GM18909 (cell line): ENCODE measurements around the gene SPON1.
"Not testable (repeated sequence)": the region's sequence is repeated elsewhere in the genome, so short reads cannot be mapped to it uniquely, and the experiment has no call there.

ENCODE experiments used
- ATAC-seq: cut with Tn5 transposase; IDR thresholded peaks from one replicate; pipeline ENCODE4 v1.9.1; 2021; ENCODE audit warnings: mild to moderate bottlenecking; ENCODE audit not compliant: unreplicated experiment, poor library complexity

The SPON1 gene

DNA sequence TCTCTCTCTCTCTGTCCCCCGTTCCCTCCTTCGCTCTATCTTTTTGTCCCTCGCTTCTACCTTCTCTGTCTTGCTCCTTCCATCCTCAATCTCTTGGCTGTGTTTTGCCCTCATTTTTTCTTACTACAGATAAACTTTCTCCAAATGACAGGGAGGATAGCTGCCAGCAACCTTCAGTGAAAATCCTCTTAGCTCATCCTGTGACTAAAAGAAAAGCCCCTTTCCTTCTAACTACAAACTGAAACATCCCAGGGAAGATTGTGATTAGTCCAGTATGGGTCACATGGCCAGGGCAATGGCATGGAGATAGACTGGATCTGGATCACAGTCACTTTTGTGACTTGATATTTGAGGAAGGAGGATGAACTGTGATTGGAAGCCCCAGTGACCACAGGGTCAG is 10.4 kb downstream of the SPON1 start:
- no peak for ATAC-seq

DNA sequence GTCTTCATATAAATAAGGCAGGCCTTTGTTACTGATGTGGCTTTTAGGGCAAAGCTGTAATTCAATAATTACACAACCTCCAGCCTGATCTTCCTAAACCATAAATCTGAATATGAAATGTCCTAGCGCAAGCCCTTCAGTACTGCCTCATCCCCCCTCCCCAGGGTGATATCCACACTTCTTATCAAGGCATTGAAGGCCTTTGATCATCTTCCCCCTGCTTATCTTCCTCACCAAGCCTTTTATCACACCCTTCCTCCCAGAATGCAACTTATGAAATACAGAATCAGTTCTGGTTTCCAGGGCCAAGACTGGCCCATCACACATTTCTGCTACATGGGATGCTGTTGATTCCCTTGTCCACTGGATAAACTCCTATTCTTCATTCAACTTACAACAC is 12.1 kb downstream of the SPON1 start:
- no peak for ATAC-seq

DNA sequence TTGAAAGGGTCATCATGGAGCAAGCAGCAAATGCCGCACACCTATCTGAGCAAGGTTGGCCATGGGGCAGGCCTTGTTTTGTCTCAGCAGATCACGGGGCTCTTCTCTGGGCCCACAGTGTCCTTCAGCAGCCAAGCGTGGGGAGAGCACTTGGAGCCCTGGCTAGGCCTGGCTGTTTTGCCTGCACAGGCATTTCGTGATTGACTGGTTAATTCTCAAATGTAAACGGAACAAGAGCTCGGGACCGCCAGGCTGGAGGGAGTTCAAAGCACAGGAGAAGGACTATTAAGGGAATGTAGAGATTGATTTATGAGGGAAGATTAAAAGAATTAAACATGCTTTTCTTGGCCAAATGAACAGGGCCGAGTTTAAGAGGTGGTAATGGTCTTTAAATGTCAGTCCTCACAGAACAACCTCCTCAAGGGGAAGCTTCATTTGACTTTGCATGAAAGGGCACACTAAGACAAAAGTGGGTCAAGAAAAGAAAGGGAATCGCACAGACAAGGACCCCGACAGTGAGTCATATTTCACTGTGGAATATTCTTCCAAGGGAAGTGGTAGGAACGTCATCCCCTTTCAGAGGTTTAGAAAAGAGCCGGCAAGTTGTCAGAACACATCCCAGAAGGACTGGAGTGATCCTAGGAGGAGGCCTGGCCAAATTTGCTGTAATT is 20.7 kb downstream of the SPON1 start:
- no peak for ATAC-seq

DNA sequence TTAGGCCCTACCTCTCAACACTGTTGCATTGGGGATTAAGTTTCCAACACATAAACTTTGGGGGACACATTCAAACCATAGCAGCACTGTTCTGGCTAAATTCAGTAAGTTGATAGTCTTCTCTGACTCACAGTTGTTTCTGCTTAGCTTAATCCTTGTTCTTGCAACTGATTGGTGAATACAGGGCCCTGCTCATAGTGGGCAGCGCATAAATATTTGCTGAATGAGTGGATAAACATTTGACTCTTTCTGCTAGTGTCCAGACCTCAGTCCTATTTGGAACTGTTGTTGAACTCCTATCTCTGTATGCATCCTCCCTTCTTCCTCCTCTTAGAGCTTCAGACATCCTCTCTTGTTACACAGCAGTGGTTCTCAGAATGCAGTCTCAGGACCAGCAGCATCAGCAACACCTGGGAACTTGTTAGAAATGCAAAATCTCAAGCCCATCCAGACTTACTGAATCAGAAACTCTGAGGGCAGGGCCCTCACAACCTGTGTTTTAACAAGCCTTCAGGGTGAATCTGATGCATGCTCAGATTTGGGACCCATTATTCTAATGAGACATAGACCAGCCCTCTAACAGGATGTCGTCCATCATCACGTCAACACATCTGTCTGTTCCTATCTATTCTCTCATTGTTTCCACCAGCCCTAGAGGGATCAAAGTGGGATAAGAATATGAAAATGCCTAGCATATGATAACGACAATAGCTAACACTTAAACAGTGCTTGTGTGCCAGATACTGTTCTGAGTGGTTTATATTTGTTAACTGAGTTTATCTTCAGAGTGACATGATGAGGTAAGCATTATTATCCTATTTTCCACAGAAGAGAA is 22.3 kb downstream of the SPON1 start:
- ATAC-seq: no peak

DNA sequence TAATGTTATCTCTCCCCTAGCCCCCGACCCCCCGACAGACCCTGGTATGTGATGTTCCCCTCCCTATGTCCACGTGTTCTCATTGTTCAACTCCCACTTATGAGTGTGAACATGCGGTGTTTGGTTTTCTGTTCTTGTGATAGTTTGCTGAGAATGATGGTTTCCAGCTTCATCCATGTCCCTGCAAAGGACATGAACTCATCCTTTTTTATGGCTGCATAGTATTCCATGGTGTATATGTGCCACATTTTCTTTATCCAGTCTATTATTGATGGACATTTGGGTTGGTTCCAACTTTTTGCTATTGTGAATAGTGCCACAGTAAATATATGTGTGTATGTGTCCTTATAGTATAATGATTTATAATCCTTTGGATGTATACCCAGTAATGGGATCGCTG is 24.2 kb downstream of the SPON1 start:
- not testable (repeated sequence) for ATAC-seq

DNA sequence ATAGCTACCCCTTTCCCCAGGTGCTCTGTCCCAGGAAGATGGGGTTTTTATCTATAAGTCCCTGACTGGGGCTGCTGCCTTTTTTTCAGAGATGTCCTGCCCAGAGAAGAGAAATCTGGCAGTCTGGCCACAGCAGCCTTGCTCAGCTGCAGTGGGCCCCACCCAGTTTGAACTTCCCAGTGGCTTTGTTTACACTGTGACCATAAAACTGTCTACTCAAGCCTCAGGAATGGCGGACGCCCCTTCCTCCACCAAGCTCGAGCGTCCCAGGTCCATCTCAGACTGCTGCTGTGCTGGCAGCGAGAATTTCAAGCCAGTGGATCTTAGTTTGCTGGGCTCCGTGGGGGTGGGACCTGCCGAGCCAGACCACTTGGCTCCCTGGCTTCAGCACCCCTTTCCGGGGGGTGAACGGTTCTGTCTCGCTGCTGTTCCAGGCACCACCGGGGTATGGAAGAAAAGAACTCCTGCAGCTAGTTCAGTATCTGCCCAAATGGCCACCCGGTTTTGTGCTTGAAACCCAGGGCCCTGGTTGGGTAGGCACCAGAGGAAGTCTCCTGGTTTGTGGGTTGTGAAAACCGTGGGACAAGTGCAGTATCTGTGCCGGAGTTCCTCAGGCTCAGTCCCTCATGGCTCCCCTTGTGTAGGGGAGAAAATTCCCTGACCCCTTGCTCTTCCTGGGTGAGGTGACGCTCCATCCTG is 29.8 kb downstream of the SPON1 start:
- ATAC-seq: not testable (repeated sequence)

DNA sequence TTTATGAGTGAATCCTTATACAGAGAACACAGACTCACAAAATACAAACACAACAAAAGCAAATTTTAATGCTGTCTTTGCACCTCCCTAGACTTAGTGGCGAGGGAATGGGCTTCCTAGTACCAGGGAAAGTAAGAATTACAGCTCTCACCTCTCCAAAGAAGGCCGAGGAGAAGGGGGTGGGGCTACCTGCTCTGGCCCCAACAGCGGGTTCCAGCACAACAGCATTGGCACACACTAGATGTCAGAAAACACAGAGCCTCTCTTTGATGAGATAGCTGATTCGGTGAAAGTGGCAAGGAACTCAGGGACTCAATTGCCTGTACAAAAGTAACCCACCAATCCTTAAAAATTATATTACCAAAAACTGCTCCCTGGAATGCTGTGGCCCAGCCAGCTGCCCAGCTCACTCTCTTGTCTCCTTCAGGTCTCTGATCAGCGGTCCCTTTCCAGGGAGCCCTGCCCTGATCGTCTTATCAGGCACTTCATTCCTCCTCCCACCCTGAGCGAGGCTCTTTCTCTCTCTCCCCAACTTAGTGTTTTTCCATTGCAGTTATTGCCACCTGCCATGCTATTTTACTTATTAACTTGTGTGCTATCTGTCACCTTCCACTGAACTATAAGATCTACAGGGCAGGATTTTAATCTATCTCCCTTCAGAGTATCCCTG is 30.7 kb downstream of the SPON1 start:
- no peak for ATAC-seq

DNA sequence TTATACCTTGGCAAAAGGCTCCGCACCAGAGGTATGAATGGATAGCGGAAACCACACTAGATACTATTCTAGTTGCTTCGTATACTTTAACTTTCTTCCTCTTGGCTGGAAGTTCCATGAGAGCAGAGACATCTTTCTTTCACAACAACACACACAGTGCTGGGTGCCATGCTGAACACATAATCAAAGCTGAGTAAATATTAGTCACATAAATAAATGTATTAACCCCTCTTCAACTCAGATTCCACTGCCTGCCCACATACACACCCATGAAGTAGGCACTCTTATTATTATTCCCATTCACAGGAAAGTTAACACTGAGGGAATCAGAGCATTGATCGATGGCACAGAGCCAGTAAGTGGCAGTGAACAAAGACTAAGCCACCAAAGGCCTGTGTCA is 35.4 kb downstream of the SPON1 start:
- no peak for ATAC-seq

DNA sequence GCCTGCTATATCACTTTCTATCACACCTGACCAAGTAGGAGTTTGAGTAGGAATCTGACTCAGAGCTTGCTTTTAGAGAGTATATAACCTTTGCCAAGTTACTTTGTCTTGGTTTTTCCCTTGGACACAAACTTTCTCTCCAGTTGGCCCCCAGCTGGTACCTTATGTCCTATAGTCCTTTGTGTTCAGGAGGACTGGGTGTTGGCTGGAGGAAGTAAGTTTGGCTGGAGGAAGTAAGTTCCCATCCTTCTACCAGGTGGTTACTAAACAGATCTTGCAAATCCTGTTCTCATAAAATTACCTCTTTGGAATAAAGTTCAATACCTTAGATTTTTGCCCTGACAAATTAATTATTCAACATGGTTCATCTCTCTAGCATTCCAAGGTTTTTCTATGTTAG is 37.2 kb downstream of the SPON1 start:
- ATAC-seq: no peak

DNA sequence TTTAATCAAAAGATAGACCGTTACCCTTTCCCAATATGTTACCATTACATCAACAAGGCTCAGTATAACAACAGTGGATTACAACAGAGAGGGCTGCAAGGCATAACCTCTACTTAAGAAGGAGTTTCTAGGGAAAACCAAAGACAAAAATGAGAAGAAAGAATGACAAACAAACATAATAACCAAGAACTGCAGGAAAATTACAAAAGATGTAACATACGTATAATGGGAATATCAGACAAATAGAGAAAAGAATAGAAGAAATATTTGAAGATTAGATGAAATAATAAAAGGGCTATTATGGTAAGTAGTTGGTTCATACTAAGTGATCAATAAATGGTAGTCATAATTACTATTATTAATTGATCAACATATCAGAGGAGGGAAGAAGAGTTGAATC is 39.1 kb downstream of the SPON1 start:
- ATAC-seq: no peak

DNA sequence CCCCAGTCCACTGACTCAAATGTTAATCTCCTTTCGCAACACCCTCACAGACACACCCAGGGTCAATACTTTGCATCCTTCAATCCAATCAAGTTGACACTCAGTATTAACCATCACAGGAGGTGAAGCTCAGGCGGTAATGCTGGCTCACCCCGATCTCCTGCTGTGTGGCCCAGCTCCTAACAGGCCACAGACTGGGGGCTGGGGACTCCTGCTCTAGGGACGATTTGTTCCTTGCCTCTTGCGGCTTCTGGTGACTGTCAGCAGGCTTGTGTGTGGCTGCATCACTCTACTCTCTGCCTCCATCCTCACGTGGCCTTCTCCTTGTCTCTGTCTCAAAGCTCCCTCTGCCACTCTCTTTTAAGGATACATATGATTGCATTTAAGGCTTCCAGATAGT is 45.0 kb downstream of the SPON1 start:
- ATAC-seq: no peak

DNA sequence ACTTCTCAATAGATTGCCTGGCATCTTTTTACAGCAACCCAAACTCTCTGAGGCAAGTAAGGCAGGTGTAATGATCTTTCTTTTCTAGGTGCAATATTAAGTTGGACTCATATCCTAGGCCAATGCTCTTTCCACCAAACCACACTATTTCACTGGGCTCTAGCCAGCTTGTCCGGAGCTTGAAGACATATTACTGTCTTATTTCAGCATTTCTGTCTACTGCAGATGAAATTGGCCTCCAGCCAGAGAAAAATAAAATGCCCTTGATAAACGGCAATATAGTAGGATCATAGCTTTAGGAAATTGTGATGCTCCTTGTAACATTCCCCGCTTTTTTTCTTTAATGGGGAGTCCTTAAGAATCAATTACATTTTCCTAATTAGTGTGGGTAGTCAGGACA is 48.1 kb downstream of the SPON1 start:
- no peak for ATAC-seq

DNA sequence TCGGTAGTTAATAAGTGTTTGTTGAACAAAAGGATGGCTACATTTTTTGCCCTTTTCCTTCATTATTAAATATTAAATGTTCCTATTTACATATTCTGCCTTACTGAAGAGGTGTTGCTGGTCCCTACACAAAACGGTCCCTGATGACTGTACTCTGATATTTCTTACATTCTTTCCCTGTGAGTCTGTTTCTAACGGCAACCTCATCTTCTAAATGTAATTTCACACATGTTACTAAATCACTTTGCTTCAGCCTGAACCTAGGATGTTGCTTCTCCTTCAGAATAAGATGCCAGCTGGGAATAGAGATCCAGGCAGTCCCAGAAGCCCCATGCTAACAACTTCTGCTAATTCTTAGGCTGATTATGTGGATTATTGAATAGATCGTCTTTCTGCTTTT is 50.3 kb downstream of the SPON1 start:
- ATAC-seq: no peak

DNA sequence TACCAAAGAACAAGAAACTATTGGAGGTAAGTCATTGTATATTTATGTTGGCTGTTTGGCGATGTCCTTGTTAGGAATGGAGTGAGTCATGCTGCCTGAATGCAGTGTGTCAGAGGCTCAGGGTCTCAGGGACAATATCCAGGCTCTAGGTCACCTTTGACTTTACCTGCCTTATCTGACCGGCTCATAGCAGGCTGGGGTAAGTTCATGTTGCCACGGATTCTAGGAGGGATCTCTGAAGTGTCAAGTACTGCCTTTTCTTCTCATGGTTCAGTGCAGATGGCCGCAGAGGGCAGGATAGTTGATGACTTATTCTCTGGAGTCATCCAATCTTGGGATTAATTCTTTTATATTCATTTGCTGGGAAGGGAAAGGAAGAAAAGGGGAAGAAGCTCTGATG is 53.2 kb downstream of the SPON1 start:
- no peak for ATAC-seq

DNA sequence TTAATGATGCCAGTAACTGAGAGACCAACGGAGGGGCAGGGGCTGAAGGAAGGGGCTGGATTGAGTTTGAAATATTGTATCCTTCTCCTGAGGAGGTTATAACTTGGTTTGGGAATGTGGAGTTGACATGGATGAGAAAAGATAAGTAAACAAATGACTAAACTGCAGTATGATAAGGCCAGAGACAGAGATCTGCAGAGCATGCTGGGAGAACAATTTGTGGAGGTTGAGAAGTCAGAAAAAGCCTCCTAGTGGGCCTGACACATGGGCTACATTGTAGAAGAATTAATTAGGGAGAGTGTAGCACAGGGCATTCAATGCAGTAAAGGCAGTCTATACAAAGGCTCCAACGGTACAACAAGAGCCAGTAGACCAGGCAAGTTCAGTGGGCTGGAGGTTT is 55.9 kb downstream of the SPON1 start:
- ATAC-seq: no peak

DNA sequence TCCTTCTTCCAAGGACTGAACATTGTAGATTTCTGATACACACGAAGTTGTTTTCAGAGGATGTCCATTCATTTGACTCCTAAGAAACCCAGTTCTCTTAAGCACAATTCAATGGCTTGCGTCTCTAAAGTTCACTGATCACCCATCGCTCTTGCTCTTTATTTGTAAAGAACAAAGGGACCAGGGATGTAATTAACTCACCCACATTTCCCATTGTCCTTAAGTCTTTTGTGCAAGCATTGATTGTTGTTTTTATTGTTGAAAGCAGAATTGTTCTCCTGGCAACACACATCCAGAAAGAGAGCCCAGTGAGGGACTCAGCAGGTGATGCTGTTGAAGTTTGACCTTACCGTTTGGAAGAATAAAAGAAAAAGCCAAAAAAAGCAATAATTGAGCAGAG is 59.2 kb downstream of the SPON1 start:
- no peak for ATAC-seq

DNA sequence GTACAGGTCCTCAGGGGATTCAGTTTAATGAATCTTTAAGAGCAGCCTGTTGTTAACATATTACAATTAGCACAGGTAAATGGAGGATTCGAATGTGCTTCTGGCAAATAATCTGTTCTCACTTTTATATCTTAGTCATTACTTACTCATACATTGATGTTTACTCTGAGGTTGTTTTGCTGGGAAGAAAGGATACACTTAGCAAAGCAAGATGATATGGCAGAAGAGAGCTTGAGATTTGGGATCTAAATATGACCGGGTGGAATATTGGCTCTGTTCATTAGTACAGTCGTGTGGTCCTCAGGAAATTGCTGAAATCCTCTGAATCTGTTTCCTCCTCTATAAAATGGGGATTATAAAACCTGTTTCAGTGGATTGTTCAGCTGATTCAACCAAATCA is 59.7 kb downstream of the SPON1 start:
- no peak for ATAC-seq

DNA sequence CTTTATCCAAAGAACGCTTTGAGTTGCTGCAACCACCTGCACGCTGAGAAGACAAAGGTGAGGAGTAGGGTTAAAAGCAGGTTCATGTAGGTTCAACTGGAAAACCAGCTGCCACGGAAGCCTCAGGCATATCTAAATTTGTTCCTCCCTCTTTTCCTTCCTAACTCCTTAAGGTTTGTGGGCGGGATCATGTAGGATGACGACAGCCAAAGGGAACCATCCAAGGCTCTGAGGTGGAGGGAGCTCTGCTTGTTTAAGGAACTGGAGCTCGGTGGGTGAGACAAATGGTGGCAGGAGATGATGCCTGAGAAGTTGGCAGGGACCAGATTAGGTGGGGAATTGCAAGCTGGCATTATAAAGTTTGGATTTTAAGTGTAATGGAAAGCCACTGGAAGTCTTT is 60.3 kb downstream of the SPON1 start:
- no peak for ATAC-seq

DNA sequence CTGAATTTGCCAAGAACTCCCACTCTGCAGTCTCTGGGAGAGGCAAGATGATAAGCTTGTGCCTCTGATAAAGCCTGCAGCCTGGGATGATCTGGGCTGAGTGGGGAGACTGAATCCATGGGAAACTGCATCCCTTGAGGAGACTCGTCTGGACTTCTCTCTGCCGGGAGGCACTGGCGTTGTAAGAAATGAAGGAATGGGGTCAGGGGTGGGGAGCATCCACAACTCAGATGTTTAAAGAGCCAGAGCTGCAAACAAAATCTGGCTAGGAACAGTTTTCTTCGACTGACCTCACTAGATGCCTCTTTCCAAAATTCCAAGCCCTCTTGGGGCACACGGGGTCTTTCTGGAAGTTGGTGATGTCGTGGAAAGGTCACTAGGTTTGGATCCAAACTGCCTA is 64.4 kb downstream of the SPON1 start:
- ATAC-seq: no peak

DNA sequence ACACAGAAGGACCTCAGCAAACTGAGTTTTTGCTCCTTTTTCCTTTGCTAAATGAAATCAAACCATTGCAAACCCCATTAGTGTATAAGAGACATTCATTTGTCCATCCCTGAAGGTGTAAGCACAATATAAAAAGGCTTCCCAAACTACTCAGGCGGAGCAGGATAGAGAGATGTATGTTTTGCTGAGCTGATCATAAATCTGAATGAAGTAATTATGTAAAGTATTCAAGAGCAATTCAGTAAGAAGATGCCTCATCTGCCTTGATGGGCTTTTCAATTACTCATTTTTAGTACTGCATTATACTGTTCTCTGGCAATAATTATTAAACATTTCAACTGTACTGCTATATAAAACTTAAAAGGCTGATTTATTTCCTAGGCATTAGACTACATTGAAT is 65.0 kb downstream of the SPON1 start:
- ATAC-seq: no peak

DNA sequence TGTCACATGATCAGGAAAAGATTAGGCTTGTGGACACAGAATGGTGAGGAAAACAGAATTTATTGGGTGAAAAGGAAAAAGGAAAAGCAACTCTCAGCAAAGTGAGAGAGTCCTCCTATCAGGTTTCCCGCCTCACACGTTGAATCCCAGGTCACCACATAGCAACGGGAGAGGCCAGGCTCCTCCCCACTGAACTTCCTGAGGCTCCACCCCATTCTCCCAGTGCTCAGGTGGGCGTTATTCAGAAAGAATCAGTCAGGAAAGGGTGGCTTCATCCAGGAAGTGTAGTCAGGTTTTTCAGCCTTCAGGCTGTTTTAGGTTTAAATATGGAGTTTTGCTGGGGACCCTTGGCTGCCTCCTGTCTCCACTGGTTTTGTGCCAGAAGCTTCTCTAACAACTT is 66.9 kb downstream of the SPON1 start:
- ATAC-seq: no peak
